ENCODE data around the gene GAA. TPM values are rescaled to one million over a fixed set of nuclear protein-coding genes. Genes with fewer than 3 reads are reported as not detected.

Gene GAA
- total RNA-seq, 1 experiment from 2014 or later: 36.1 TPM

- no peak overlapping the region for H3K4me3 ChIP-seq (ENCODE audit: low read depth in 2 of 2, low read length in 2 of 2)
- no peak overlapping the region for H3K27ac ChIP-seq (ENCODE audit: low read length)
- H3K4me1 ChIP-seq (ENCODE audit: control insufficient read depth, insufficient read depth, low read length): no peaks in the 10 kb centered on the region; the same call in 1 of the 2 replicates
- H3K27me3 ChIP-seq (ENCODE audit: control insufficient read depth, insufficient read depth, low read length): no peaks in the 10 kb centered on the region
- intact Hi-C loops (cut with micrococcal nuclease; ENCODE audit: unreplicated experiment) (no loop called here), in situ Hi-C loops (cut with HindIII; ENCODE audit: low pct_unique_long_range_greater_than_20kb, low sequenced_read_pairs) (no loop called here)
- ATAC-seq (no peak), DNase-seq (ENCODE audit: low read depth, low spot score) (no peak)
- H3K36me3 ChIP-seq (ENCODE audit: control insufficient read depth, insufficient read depth, low read length): no peaks in the 10 kb centered on the region
- H3K9me3 ChIP-seq (ENCODE audit: control insufficient read depth, insufficient read depth, low read depth, low read length): no peaks in the 10 kb centered on the region
- no TSS peak for BruUV-seq (replicated peaks)
- TF ChIP-seq REST (IDR thresholded peaks at IDR 0.05; ENCODE audit: insufficient read depth in 1 of 2, low read depth in 2 of 2, low read length in 1 of 2) (no peak), POLR2AphosphoS5 (IDR thresholded peaks at IDR 0.05; ENCODE audit: low read depth, low read length) (no peak)
- ChIA-PET CTCF (interaction anchor here (0.7 kb wide), 1 partner anchor 9 kb away, joined by 4 read pairs; the partner anchor contains the start of gene GAA), POLR2A (no interaction called here)
Measured at GRCh38 chr17:80109713-80110446, 8.5 kb downstream of the GAA start.

DNA sequence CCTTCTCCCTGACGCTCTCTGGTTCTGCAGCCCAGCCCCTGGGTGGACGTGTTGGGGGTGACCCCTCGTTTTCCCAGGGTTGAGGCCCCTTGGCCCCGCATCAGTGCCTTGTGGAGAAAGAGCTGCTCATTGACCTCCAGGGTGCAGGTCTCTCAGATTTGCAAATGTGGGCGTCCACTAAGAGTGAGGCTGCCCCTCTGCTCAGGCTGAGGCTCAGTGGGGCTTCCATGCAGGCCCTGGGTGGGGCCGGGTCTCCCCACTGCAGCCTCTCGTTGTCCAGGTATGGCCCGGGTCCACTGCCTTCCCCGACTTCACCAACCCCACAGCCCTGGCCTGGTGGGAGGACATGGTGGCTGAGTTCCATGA is 9.0 kb downstream of the GAA start:
- Histone ChIP-seq H3K36me3 (ENCODE audit: control insufficient read depth, insufficient read depth, low read length) (no peaks in the 10 kb centered on the region), H3K4me1 (ENCODE audit: control insufficient read depth, insufficient read depth, low read length) (no peaks in the 10 kb centered on the region; the same call in 1 of the 2 replicates), H3K9me3 (ENCODE audit: control insufficient read depth, insufficient read depth, low read depth, low read length) (no peaks in the 10 kb centered on the region), H3K4me3 (ENCODE audit: low read depth in 2 of 2, low read length in 2 of 2) (no peak overlapping the region), H3K27ac (ENCODE audit: low read length) (no peak overlapping the region), H3K27me3 (ENCODE audit: control insufficient read depth, insufficient read depth, low read length) (no peaks in the 10 kb centered on the region)
- ChIA-PET CTCF (no interaction called here), POLR2A (no interaction called here)
- in situ Hi-C loops (cut with HindIII; ENCODE audit: low pct_unique_long_range_greater_than_20kb, low sequenced_read_pairs): no loop called here
- intact Hi-C loops (cut with micrococcal nuclease; ENCODE audit: unreplicated experiment): no loop called here
- DNase-seq (ENCODE audit: low read depth, low spot score): no peak
- BruUV-seq (replicated peaks): no TSS peak
- no peak for ATAC-seq
- TF ChIP-seq, protein P1, sequence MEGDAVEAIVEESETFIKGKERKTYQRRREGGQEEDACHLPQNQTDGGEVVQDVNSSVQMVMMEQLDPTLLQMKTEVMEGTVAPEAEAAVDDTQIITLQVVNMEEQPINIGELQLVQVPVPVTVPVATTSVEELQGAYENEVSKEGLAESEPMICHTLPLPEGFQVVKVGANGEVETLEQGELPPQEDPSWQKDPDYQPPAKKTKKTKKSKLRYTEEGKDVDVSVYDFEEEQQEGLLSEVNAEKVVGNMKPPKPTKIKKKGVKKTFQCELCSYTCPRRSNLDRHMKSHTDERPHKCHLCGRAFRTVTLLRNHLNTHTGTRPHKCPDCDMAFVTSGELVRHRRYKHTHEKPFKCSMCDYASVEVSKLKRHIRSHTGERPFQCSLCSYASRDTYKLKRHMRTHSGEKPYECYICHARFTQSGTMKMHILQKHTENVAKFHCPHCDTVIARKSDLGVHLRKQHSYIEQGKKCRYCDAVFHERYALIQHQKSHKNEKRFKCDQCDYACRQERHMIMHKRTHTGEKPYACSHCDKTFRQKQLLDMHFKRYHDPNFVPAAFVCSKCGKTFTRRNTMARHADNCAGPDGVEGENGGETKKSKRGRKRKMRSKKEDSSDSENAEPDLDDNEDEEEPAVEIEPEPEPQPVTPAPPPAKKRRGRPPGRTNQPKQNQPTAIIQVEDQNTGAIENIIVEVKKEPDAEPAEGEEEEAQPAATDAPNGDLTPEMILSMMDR (IDR thresholded peaks at IDR 0.05): no peak
- TF ChIP-seq SIN3A (IDR thresholded peaks at IDR 0.05; ENCODE audit: borderline replicate concordance, insufficient read depth, low read depth, low read length): no peak
- TF ChIP-seq POLR2AphosphoS5 (IDR thresholded peaks at IDR 0.05; ENCODE audit: low read depth, low read length): no peak
- no peak for TF ChIP-seq REST (IDR thresholded peaks at IDR 0.05; ENCODE audit: insufficient read depth in 1 of 2, low read depth in 2 of 2, low read length in 1 of 2)
- no peak for TF ChIP-seq TCF7L2 (IDR thresholded peaks at IDR 0.05; ENCODE audit: low read depth, low read length)

Data from Panc1 (cell line).